ENCODE results near the gene NR2E3.

- TF ChIP-seq POU5F1 (IDR thresholded peaks at IDR 0.05; ENCODE audit: borderline replicate concordance, low read depth, low read length, partially characterized antibody) (no peak), JUN (IDR thresholded peaks at IDR 0.05; ENCODE audit: borderline replicate concordance, low read depth, low read length) (no peak), JUN (CRISPR knock-in tag; IDR thresholded peaks at IDR 0.05; ENCODE audit: borderline replicate concordance) (no peak), CTCF (IDR thresholded peaks at IDR 0.05 in 2 of 3, conservative IDR thresholded peaks at IDR 0.05 in 1 of 3; ENCODE audit: insufficient read depth in 2 of 3, low read depth in 1 of 3, low read length in 3 of 3) (no peak), HNRNPK (IDR thresholded peaks at IDR 0.05; ENCODE audit: low read depth, low read length, poor library complexity, severe bottlenecking) (no peak), ETV5 (CRISPR knock-in tag; IDR thresholded peaks at IDR 0.05; ENCODE audit: low read depth) (no peak), TBL1XR1 (IDR thresholded peaks at IDR 0.05; ENCODE audit: low read length in 2 of 2) (no peak), FOSL1 (tag; conservative IDR thresholded peaks at IDR 0.05) (no peak), ZNF609 (CRISPR knock-in tag; IDR thresholded peaks at IDR 0.05; ENCODE audit: borderline replicate concordance) (no peak), HNRNPLL (IDR thresholded peaks at IDR 0.05; ENCODE audit: low read depth, low read length, poor library complexity, severe bottlenecking) (no peak)
- TF ChIP-seq, protein P1, sequence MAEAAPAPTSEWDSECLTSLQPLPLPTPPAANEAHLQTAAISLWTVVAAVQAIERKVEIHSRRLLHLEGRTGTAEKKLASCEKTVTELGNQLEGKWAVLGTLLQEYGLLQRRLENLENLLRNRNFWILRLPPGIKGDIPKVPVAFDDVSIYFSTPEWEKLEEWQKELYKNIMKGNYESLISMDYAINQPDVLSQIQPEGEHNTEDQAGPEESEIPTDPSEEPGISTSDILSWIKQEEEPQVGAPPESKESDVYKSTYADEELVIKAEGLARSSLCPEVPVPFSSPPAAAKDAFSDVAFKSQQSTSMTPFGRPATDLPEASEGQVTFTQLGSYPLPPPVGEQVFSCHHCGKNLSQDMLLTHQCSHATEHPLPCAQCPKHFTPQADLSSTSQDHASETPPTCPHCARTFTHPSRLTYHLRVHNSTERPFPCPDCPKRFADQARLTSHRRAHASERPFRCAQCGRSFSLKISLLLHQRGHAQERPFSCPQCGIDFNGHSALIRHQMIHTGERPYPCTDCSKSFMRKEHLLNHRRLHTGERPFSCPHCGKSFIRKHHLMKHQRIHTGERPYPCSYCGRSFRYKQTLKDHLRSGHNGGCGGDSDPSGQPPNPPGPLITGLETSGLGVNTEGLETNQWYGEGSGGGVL (CRISPR knock-in tag; IDR thresholded peaks at IDR 0.05), result no peak
Observed at GRCh38 chr15:71760852-71761251, 49.5 kb upstream of the NR2E3 start.

Measured in K562 (cell line).